GM18499 (cell line): ENCODE data around the gene GPX4.
"Not testable (repeated sequence)": the region's sequence is repeated elsewhere in the genome, so short reads cannot be mapped to it uniquely, and the experiment has no call there.

Source experiments
- ATAC-seq: cut with Tn5 transposase; IDR thresholded peaks from one replicate; pipeline ENCODE4 v1.9.1; 2021; ENCODE audit warnings: moderate number of reproducible peaks; ENCODE audit not compliant: insufficient read depth, unreplicated experiment

GPX4 gene

DNA sequence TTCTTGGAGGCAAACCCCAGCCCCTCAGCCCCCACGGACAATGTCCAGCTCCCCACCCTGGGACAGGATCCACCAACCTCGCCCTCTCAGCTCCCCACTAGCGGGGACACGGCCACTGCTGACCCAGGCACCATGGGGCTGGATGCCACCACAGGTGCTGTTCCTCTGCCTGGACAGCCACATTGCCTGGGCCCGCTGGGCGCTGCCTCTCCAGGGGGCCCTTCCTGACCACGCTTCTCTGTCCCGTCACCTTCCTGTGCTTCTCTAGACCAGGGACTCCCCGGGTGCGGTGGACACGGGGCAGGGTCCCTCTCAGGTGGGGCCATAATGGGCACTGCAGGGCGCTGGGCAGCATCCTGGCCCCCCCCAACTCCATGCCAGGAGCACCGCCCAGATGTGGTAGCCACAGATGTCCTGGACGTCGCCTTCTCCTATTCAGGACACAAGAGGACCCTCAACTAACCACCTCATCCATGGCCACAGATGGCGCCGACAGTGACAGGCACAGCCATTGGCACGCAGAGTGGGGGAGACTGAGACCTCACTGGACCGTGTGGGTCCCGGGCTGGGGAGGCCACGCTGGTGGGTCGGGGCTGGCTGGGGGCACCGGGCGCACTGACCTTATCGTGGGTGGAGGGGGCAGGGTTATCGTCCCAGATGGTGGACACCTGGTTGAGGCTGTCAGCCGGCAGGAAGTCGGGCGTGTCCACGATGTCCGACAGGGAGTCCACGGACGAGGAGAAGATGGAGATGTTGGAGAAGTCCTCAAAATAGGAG, 23.4 kb downstream of the GPX4 start:
- no peak for ATAC-seq

- ATAC-seq: no peak
These were observed 24.3 kb downstream of the GPX4 start for GRCh38 chr19:1128106-1128505.

GRCh38 chr19:1129084-1129483, 25.3 kb downstream of the GPX4 start:
- not testable (repeated sequence) for ATAC-seq

DNA sequence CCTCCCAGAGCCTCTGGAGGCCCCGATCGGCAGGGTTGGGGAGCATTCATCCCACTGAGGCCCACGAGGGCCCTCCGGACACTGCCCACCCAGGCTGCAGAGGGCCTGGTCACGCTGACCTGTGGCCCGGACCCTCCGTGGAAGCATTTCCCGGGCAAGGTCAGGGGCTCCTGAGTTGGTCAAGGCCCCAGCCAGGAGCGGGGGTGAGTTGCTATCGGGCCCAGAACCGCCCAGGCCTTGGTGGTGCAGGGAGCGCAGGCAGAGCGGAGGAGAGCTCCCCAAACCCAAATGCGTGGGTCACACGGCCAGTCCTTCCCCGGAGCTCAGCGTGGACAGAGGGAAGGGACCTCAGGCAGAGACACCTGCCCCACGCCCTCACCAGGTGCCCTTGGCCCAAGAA, 25.7 kb downstream of the GPX4 start:
- ATAC-seq: no peak

DNA sequence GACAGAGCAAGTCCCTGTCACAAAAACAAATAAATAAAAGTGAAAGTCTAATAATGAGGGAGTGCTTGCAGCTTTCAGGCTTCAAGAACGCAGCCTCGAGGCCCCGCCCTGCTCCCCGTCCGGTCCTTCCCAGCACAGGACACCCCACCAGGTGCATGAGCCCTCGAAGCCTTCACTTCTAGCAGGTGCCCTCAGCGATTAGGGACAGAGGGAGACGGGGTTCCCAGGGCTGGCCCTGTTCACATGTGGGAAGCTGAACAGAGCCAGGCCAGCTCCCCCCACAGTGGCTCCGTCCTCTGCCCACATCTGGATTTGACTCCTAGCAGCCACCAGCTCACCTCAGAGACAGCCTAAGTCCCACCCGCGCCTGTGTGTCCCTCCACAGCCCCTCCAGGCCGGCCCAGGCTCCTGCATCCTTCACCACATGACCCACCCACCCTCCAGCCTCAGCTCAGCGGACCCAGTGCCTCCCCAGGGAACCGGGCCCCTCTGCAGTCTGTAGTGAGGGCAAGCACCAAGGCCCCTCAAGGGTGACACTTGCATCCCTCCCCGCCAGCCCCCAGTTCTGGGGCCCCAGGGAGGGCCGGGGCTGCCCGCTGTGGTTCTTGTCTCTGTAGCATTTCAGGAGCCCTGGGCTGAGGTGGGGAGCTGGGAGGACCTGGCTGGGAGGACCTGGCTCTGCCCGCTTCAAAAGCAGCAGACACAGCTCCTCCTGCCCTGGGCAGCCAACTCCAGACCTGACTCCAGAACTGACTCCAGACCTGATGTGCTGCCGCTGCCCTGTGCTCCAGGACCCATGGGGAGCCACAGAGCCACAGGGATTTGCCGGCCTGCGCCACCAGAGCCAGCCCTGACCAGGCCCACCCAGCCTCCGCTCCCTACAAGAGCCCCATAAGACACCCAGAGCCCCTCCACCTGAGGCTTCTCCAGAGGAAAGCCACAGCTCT, 27.2 kb downstream of the GPX4 start:
- ATAC-seq: no peak

DNA sequence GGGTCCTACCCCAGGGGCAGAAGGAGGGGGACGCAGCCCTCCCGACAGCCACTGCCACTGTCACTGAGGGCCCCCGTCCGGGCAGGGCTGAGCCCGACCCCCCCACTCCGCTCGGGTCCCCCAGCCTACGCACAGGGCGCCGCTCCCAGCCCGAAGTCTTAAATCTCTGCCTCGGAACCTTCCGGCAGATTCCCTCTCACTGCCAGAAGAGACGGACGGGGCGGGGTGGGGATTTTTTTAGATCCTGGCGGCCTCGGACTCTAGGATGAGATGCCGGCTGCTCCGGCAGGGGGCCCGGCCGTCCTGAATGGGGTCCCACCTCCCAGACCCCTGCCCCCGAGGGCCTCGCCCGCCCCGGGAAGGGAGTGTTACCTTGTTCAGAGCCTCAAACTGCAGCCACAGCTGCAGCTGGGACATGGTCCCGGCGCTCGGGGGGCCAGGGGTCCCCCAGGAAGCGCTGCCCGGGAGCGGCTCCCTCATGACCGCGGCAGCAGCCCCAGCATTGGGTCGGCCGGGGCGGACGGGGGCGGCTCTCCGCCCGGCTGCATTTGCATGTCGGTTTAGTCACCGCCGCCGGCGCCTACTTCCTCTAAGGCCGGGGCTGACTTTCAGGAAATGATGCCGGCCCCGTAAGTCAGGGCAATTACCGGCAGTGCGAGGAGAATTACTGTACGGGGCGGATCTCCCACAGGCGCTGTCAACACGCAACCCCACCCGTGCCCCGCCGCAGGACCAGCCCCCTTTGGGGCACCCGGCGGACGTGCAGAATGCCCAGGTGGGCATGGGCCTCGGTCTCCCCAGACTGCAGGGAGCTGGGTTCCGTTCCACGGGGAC, 28.1 kb downstream of the GPX4 start:
- ATAC-seq: no peak

GRCh38 chr19:1132552-1133383, 29.0 kb downstream of the GPX4 start:
- no peak for ATAC-seq

GRCh38 chr19:1133471-1133929, 29.7 kb downstream of the GPX4 start:
- ATAC-seq: no peak

- no peak for ATAC-seq
These were observed 30.6 kb downstream of the GPX4 start for GRCh38 chr19:1134431-1134830.

DNA sequence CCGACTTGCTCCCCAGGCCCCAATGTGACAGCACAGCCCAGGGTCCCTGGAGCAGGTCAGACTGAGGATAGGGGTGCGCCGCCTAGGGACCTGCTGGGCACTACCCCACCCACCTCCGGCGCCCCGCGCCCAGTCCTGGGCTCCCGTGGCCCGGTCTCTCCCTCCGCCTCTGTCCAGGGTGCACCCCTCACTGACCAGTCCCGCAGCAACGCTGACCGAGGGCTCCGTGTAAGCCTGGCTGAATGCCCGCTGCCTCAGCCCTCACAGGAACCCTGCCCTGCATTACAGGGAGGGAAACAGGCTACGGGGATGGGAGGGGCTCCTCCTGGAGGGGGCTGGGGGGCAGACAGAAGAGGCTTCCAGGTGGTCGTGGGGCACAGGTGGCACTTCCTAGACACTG, 31.7 kb downstream of the GPX4 start:
- ATAC-seq: no peak

DNA sequence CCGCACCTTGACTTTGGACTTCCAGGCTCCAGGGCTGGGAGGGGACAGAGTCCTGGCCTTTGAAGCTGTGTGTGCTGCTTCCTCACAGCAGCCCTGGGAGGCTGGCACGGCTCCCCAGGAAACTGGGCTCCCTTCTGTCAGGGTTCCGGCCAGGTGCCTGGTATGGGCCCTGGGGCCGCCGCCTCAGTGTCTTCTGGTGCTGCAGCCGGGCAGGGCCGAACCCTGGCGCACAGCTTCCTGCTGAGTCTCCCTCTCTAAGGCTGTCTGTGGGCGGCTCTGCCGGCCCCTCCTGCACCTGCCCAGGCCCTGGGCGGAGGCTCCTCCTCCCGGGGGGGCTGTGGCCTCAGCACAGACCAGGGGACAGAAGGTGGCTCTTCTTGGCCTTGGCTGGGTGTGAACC, 32.4 kb downstream of the GPX4 start:
- ATAC-seq: no peak

GRCh38 chr19:1136621-1137317, 33.0 kb downstream of the GPX4 start:
- no peak for ATAC-seq

GRCh38 chr19:1138121-1138520, 34.3 kb downstream of the GPX4 start:
- no peak for ATAC-seq

- ATAC-seq: no peak
These were observed 35.3 kb downstream of the GPX4 start for GRCh38 chr19:1139126-1139525.

DNA sequence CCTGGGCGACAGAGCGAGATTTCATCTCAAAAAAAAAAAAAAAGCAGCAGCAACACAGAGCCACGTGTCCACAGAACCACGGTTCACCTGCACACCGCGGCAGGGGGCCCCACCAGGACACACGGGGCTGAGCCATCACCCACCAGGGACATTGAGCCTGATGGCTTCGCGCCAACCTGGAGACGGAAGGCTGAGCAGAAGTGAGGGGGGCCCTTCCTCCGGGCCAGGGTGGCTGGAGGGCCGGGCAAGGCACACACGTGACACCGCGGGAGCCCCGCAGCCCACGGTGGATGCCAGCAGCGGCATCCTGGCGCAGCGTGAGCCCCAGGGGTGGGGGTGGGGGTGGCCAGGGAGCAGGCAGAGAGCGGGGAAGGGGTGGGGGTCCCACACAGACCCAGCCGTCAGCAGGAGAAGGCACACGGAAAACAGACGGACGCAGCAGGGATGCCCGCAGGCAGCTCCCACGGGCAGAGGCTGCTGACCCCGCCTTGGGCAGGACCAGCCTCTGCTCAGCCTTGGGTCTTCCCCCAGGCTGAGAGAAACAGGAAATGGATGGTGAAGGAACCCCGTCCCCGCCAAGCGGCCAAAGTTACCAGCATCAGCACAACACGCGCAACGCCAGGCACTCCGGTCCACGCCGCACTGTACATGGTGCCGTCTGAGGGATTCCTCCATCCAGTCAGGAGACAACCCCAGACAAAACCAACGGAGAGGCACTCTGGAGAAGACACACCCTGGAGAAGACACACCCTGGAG, 36.7 kb downstream of the GPX4 start:
- ATAC-seq: no peak

- ATAC-seq: no peak
These were observed 38.1 kb downstream of the GPX4 start for GRCh38 chr19:1141944-1142343.

- no peak for ATAC-seq
These were observed 40.1 kb downstream of the GPX4 start for GRCh38 chr19:1143828-1144399.

GRCh38 chr19:1144741-1145140, 40.9 kb downstream of the GPX4 start:
- no peak for ATAC-seq
